AG09319 (cell line): ENCODE data around the gene UHRF1.
"Not testable (repeated sequence)": the region's sequence is repeated elsewhere in the genome, so short reads cannot be mapped to it uniquely, and the experiment has no call there.

ENCODE experiments used
- DNase-seq: peaks from one replicate; pipeline ENCODE4 v3.0.0-alpha.2; 2010; ENCODE audit warnings: low read depth; ENCODE audit errors: extremely low read depth
- CTCF ChIP-seq: IDR thresholded peaks from 2 replicates; pipeline ENCODE4 v1.5.1; 2011; ENCODE audit warnings: low read depth, mild to moderate bottlenecking, inconsistent platforms, low read length, moderate library complexity

Gene UHRF1

GRCh38 chr19:4951656-4952055 lies 42.4 kb downstream of the UHRF1 start:
- no peak for DNase-seq

GRCh38 chr19:4952945-4953344 lies 43.6 kb downstream of the UHRF1 start:
- TF ChIP-seq CTCF, result no peak

More at GRCh38 chr19:4951656-4952055, 42.4 kb downstream of the UHRF1 start:
- TF ChIP-seq CTCF, result no peak

GRCh38 chr19:4954320-4955149 lies 45.2 kb downstream of the UHRF1 start:
- not testable (repeated sequence) for DNase-seq

More at GRCh38 chr19:4952945-4953344, 43.6 kb downstream of the UHRF1 start:
- no peak for DNase-seq

GRCh38 chr19:4955274-4955673 lies 46.0 kb downstream of the UHRF1 start:
- no peak for TF ChIP-seq CTCF
- no peak for DNase-seq

- no peak for DNase-seq
- no peak for TF ChIP-seq CTCF
These were observed 48.7 kb downstream of the UHRF1 start for GRCh38 chr19:4957981-4958380.

GRCh38 chr19:4962085-4962619 lies 52.9 kb downstream of the UHRF1 start:
- DNase-seq, result no peak
- TF ChIP-seq CTCF, result no peak

- DNase-seq, result no peak
- no peak for TF ChIP-seq CTCF
These were observed 55.8 kb downstream of the UHRF1 start for GRCh38 chr19:4965061-4965460.

GRCh38 chr19:4966591-4966990 lies 57.3 kb downstream of the UHRF1 start:
- no peak for TF ChIP-seq CTCF
- DNase-seq, result no peak
